ENCODE measurements around the gene KRT74. TPM values are rescaled to one million over a fixed set of nuclear protein-coding genes. Genes with fewer than 3 reads are reported as not detected.

The KRT74 gene
- total RNA-seq, 1 donor from 2014 or later, result not detected

GRCh38 chr12:52546126-52546525, 27.5 kb downstream of the KRT74 start:
- no peak for TF ChIP-seq CTCF (IDR thresholded peaks at IDR 0.05)
- Mint-ChIP-seq H3K9me3 (ENCODE audit: low read depth) (no peaks in the 10 kb centered on the region), H3K36me3 (ENCODE audit: low read depth) (peaks cover 2% of the 10 kb centered on the region)

GRCh38 chr12:52543985-52544883, 29.4 kb downstream of the KRT74 start:
- Mint-ChIP-seq H3K27me3 (ENCODE audit: low read depth) (peaks cover 52% of the 10 kb centered on the region), H3K4me3 (ENCODE audit: unreplicated experiment) (no peak overlapping the region), H3K36me3 (ENCODE audit: low read depth) (no peaks in the 10 kb centered on the region), H3K9me3 (ENCODE audit: low read depth) (no peaks in the 10 kb centered on the region), H3K27ac (ENCODE audit: unreplicated experiment) (no peak overlapping the region), H3K4me1 (ENCODE audit: low read depth) (peaks cover 3% of the 10 kb centered on the region)
- no peak for TF ChIP-seq CTCF (IDR thresholded peaks at IDR 0.05)
- no peak for DNase-seq (ENCODE audit: low spot score)

More at GRCh38 chr12:52546126-52546525, 27.5 kb downstream of the KRT74 start:
- H3K27me3 Mint-ChIP-seq (ENCODE audit: low read depth), result peaks cover 71% of the 10 kb centered on the region
- no peak overlapping the region for H3K4me3 Mint-ChIP-seq (ENCODE audit: unreplicated experiment)
- DNase-seq (ENCODE audit: low spot score), result no peak
- peaks cover under 1% of the 10 kb centered on the region for H3K4me1 Mint-ChIP-seq (ENCODE audit: low read depth)
- H3K27ac Mint-ChIP-seq (ENCODE audit: unreplicated experiment), result no peak overlapping the region

GRCh38 chr12:52542785-52543318, 30.8 kb downstream of the KRT74 start:
- no peak for TF ChIP-seq CTCF (IDR thresholded peaks at IDR 0.05)
- DNase-seq (ENCODE audit: low spot score), result no peak
- Mint-ChIP-seq H3K4me1 (ENCODE audit: low read depth) (peaks cover 11% of the 10 kb centered on the region), H3K27ac (ENCODE audit: unreplicated experiment) (no peak overlapping the region), H3K36me3 (ENCODE audit: low read depth) (no peaks in the 10 kb centered on the region), H3K9me3 (ENCODE audit: low read depth) (no peaks in the 10 kb centered on the region), H3K4me3 (ENCODE audit: unreplicated experiment) (no peak overlapping the region), H3K27me3 (ENCODE audit: low read depth) (peaks cover 41% of the 10 kb centered on the region)

GRCh38 chr12:52542157-52542556, 31.5 kb downstream of the KRT74 start:
- Mint-ChIP-seq H3K36me3 (ENCODE audit: low read depth) (no peaks in the 10 kb centered on the region), H3K9me3 (ENCODE audit: low read depth) (no peaks in the 10 kb centered on the region), H3K27ac (ENCODE audit: unreplicated experiment) (no peak overlapping the region), H3K27me3 (ENCODE audit: low read depth) (peaks cover 36% of the 10 kb centered on the region), H3K4me3 (ENCODE audit: unreplicated experiment) (no peak overlapping the region), H3K4me1 (ENCODE audit: low read depth) (peaks cover 11% of the 10 kb centered on the region)
- no peak for DNase-seq (ENCODE audit: low spot score)
- TF ChIP-seq CTCF (IDR thresholded peaks at IDR 0.05), result no peak

DNA sequence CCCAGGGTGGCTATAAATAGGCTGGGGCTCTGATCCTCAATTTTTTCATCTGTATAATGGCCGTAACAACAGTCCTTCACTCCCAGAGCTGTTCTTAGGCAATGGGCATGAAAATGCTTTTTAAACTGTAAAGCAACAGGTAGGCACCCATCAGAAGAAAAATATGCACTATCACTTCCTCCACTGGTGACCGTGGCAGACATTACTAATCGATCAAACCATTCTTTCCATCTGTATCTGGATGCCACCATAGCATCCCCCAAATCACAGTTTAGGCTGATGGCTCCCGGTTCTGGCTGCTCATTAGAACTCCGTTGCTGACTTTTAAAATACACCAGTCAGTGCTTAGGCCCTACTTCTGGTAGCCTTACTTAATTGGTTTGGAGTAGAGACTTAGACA, 31.9 kb downstream of the KRT74 start:
- H3K27me3 Mint-ChIP-seq (ENCODE audit: low read depth), result peaks cover 37% of the 10 kb centered on the region
- H3K27ac Mint-ChIP-seq (ENCODE audit: unreplicated experiment), result no peak overlapping the region
- DNase-seq (ENCODE audit: low spot score), result no peak
- H3K4me1 Mint-ChIP-seq (ENCODE audit: low read depth), result peaks cover 11% of the 10 kb centered on the region
- no peak overlapping the region for H3K4me3 Mint-ChIP-seq (ENCODE audit: unreplicated experiment)
- TF ChIP-seq CTCF (IDR thresholded peaks at IDR 0.05), result no peak
- H3K36me3 Mint-ChIP-seq (ENCODE audit: low read depth), result no peaks in the 10 kb centered on the region
- no peaks in the 10 kb centered on the region for H3K9me3 Mint-ChIP-seq (ENCODE audit: low read depth)

Measured in chondrocyte (in vitro differentiated cells).